ENCODE measurements around the gene KRT2. TPM values are rescaled to one million over a fixed set of nuclear protein-coding genes. Genes with fewer than 3 reads are reported as not detected.

The KRT2 gene
- total and polyA plus RNA-seq, 2 donors (not counting 3 experiments of a cell fraction or from before 2014, with no cell fraction given) = not detected

- Histone ChIP-seq H3K27me3 (ENCODE audit: control insufficient read depth in 2 of 2, insufficient read depth in 2 of 2, low read length in 2 of 2) (peaks cover 12 to 24% of the 10 kb centered on the region in 2 experiments), H3K4me3 (replicated peaks in 1 of 3; ENCODE audit: insufficient read depth in 1 of 3, low read depth in 1 of 3, low read length in 3 of 3) (no peak overlapping the region), H3K9me1 (replicated peaks; ENCODE audit: control insufficient read depth, extremely low read depth, insufficient read depth, low read length) (no peaks in the 10 kb centered on the region), H3K36me3 (ENCODE audit: control insufficient read depth in 2 of 2, extremely low read depth in 1 of 2, insufficient read depth in 2 of 2, low read length in 2 of 2) (no peaks in the 10 kb centered on the region), H3K9me3 (replicated peaks; ENCODE audit: control insufficient read depth, insufficient read depth, low read length) (no peaks in the 10 kb centered on the region), H3K27ac (ENCODE audit: insufficient read depth, low read depth, low read length) (no peak overlapping the region), H3K4me2 (ENCODE audit: insufficient read depth, low read length) (no peak overlapping the region), H4K20me1 (replicated peaks; ENCODE audit: control insufficient read depth, extremely low read depth, insufficient read depth, low read length) (no peaks in the 10 kb centered on the region), H3K9ac (replicated peaks; ENCODE audit: extremely low read depth, insufficient read depth, low read length) (no peak overlapping the region), H2AFZ (ENCODE audit: low read depth, low read length) (no peak overlapping the region), H3K79me2 (ENCODE audit: control insufficient read depth, insufficient read depth, low read length) (no peaks in the 10 kb centered on the region), H3K4me1 (ENCODE audit: control insufficient read depth, extremely low read depth, insufficient read depth, low read length) (no peaks in the 10 kb centered on the region)
- dilution Hi-C loops (cut with MboI; ENCODE audit: extremely low pct_ligation_motif_present, low sequenced_read_pairs) (no loop called here), intact Hi-C loops (cut with micrococcal nuclease) (no loop called here)
- no peak for DNase-seq (ENCODE audit: low read depth, low spot score)
- POLR2A ChIA-PET = no interaction called here
- no peak for FAIRE-seq
- TF ChIP-seq EZH2 (IDR thresholded peaks at IDR 0.05; ENCODE audit: borderline replicate concordance, low read depth, low read length, severe bottlenecking) (no peak), POLR2A (IDR thresholded peaks at IDR 0.05; ENCODE audit: low read depth, low read length) (no peak)
- BruUV-seq (replicated peaks) = no TSS peak
- CTCF ChIA-PET = no interaction called here
Measured at GRCh38 chr12:52636592-52637258, 15.3 kb downstream of the KRT2 start.

GRCh38 chr12:52636189-52636588 is 15.8 kb downstream of the KRT2 start:
- BruUV-seq (replicated peaks) = no TSS peak
- no peak overlapping the region for H3K27ac ChIP-seq (ENCODE audit: insufficient read depth, low read depth, low read length)
- H3K4me3 ChIP-seq (replicated peaks in 1 of 3; ENCODE audit: insufficient read depth in 1 of 3, low read depth in 1 of 3, low read length in 3 of 3) = no peak overlapping the region
- ChIA-PET POLR2A (no interaction called here), CTCF (no interaction called here)
- DNase-seq (ENCODE audit: low read depth, low spot score) (no peak), FAIRE-seq (no peak)
- H3K9me1 ChIP-seq (replicated peaks; ENCODE audit: control insufficient read depth, extremely low read depth, insufficient read depth, low read length) = no peaks in the 10 kb centered on the region
- no peak overlapping the region for H2AFZ ChIP-seq (ENCODE audit: low read depth, low read length)
- intact Hi-C loops (cut with micrococcal nuclease) = no loop called here
- no peaks in the 10 kb centered on the region for H3K36me3 ChIP-seq (ENCODE audit: control insufficient read depth in 2 of 2, extremely low read depth in 1 of 2, insufficient read depth in 2 of 2, low read length in 2 of 2)
- H3K79me2 ChIP-seq (ENCODE audit: control insufficient read depth, insufficient read depth, low read length) = no peaks in the 10 kb centered on the region
- no peak overlapping the region for H3K4me2 ChIP-seq (ENCODE audit: insufficient read depth, low read length)
- no peaks in the 10 kb centered on the region for H3K4me1 ChIP-seq (ENCODE audit: control insufficient read depth, extremely low read depth, insufficient read depth, low read length)
- H3K27me3 ChIP-seq (ENCODE audit: control insufficient read depth in 2 of 2, insufficient read depth in 2 of 2, low read length in 2 of 2) = peaks cover 12 to 23% of the 10 kb centered on the region in 2 experiments
- dilution Hi-C loops (cut with MboI; ENCODE audit: extremely low pct_ligation_motif_present, low sequenced_read_pairs) = no loop called here
- H3K9ac ChIP-seq (replicated peaks; ENCODE audit: extremely low read depth, insufficient read depth, low read length) = no peak overlapping the region
- no peak for TF ChIP-seq JUN (IDR thresholded peaks at IDR 0.05; ENCODE audit: borderline replicate concordance, insufficient read depth, insufficient read length, low read depth)
- no peak for TF ChIP-seq POLR2AphosphoS5 (IDR thresholded peaks at IDR 0.05; ENCODE audit: insufficient read depth, low read depth, low read length)
- TF ChIP-seq MYC (IDR thresholded peaks at IDR 0.05; ENCODE audit: low read depth, low read length) = no peak
- no peak for TF ChIP-seq POLR2A (IDR thresholded peaks at IDR 0.05; ENCODE audit: low read depth, low read length)
- TF ChIP-seq FOS (IDR thresholded peaks at IDR 0.05; ENCODE audit: borderline replicate concordance, insufficient read depth, low read length) = no peak
- TF ChIP-seq, protein P1, sequence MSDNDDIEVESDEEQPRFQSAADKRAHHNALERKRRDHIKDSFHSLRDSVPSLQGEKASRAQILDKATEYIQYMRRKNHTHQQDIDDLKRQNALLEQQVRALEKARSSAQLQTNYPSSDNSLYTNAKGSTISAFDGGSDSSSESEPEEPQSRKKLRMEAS (IDR thresholded peaks at IDR 0.05; ENCODE audit: insufficient read depth, insufficient read length) = no peak
- TF ChIP-seq EZH2 (IDR thresholded peaks at IDR 0.05; ENCODE audit: borderline replicate concordance, low read depth, low read length, severe bottlenecking) = no peak
- no peak for TF ChIP-seq GATA2 (IDR thresholded peaks at IDR 0.05; ENCODE audit: insufficient read depth, insufficient read length, low read depth, low read length)
- no peak for TF ChIP-seq CTCF (IDR thresholded peaks at IDR 0.05; ENCODE audit: extremely low read depth in 1 of 2, insufficient read depth in 1 of 2, low read depth in 1 of 2, low read length in 2 of 2)
- no peaks in the 10 kb centered on the region for H4K20me1 ChIP-seq (replicated peaks; ENCODE audit: control insufficient read depth, extremely low read depth, insufficient read depth, low read length)
- no peaks in the 10 kb centered on the region for H3K9me3 ChIP-seq (replicated peaks; ENCODE audit: control insufficient read depth, insufficient read depth, low read length)

Data from endothelial cell of umbilical vein (primary cell).